HG03108 (cell line): ENCODE results near the gene GALNT6.
"Not testable (repeated sequence)": the region's sequence is repeated elsewhere in the genome, so short reads cannot be mapped to it uniquely, and the experiment has no call there.

Source experiments
- ATAC-seq: cut with Tn5 transposase; IDR thresholded peaks from one replicate; pipeline ENCODE4 v1.9.1; 2021; ENCODE audit warnings: moderate library complexity; ENCODE audit not compliant: unreplicated experiment

The GALNT6 gene

GRCh38 chr12:51358496-51358895, 32.7 kb downstream of the GALNT6 start:
- ATAC-seq: no peak

GRCh38 chr12:51357374-51358047, 33.7 kb downstream of the GALNT6 start:
- ATAC-seq: no peak

GRCh38 chr12:51351913-51352532, 39.2 kb downstream of the GALNT6 start:
- ATAC-seq: no peak

GRCh38 chr12:51349026-51349425, 42.2 kb downstream of the GALNT6 start:
- ATAC-seq: no peak

GRCh38 chr12:51348116-51348515, 43.1 kb downstream of the GALNT6 start:
- no peak for ATAC-seq

GRCh38 chr12:51346581-51346980, 44.6 kb downstream of the GALNT6 start, which contains the start of gene CELA1:
Gene CELA1, minus strand, starts transcription at chr12:51346679. Its CDS starts 41 bp downstream, at chr12:51346638.
- no peak for ATAC-seq

GRCh38 chr12:51345681-51346080, 45.5 kb downstream of the GALNT6 start:
- no peak for ATAC-seq

- ATAC-seq: no peak
Measured at GRCh38 chr12:51343201-51343600, 48.0 kb downstream of the GALNT6 start.

- ATAC-seq: no peak
Measured at GRCh38 chr12:51342416-51342815, 48.8 kb downstream of the GALNT6 start.

GRCh38 chr12:51341251-51342007, 49.8 kb downstream of the GALNT6 start:
- no peak for ATAC-seq

GRCh38 chr12:51339750-51340149, 51.5 kb downstream of the GALNT6 start:
- ATAC-seq: no peak

- ATAC-seq: not testable (repeated sequence)
Measured at GRCh38 chr12:51337336-51337735, 53.9 kb downstream of the GALNT6 start.

GRCh38 chr12:51335931-51336330, 55.3 kb downstream of the GALNT6 start:
- ATAC-seq: no peak

- no peak for ATAC-seq
Measured at GRCh38 chr12:51334764-51335163, 56.4 kb downstream of the GALNT6 start.

GRCh38 chr12:51333536-51333935, 57.7 kb downstream of the GALNT6 start:
- ATAC-seq: no peak

GRCh38 chr12:51330186-51330585, 61.0 kb downstream of the GALNT6 start:
- ATAC-seq: no peak

GRCh38 chr12:51329742-51330141, 61.5 kb downstream of the GALNT6 start:
- ATAC-seq: no peak

GRCh38 chr12:51328587-51328986, 62.6 kb downstream of the GALNT6 start:
- ATAC-seq: no peak

- ATAC-seq: peak; percentile 42
Measured at GRCh38 chr12:51326698-51327439, 64.3 kb downstream of the GALNT6 start.

GRCh38 chr12:51324953-51325352, 66.3 kb downstream of the GALNT6 start:
- no peak for ATAC-seq
